HEK293T (cell line): Measurements from ENCODE around the gene TMSB4Y.

Source experiments
- ARNT ChIP-seq: fragments of 450-650 bp; IDR thresholded peaks from 2 replicates; pipeline ENCODE4 v1.6.1; 2017; ENCODE audit warnings: mild to moderate bottlenecking
- ELF4 ChIP-seq: fragments of 450-650 bp; IDR thresholded peaks from 2 replicates; pipeline ENCODE4 v1.6.1; 2017; ENCODE audit warnings: antibody characterized with exemption
- FOXA1 ChIP-seq: fragments of 450-650 bp; IDR thresholded peaks from 2 replicates; pipeline ENCODE4 v1.6.1; 2016; ENCODE audit warnings: mild to moderate bottlenecking
- FOXK2 ChIP-seq: fragments of 450-650 bp; IDR thresholded peaks from 2 replicates; pipeline ENCODE4 v1.6.1; 2016; ENCODE audit warnings: mild to moderate bottlenecking
- FOXM1 ChIP-seq: fragments of 450-650 bp; IDR thresholded peaks from 2 replicates; pipeline ENCODE4 v1.6.1; 2017; ENCODE audit warnings: mild to moderate bottlenecking, borderline replicate concordance
- L3MBTL2 ChIP-seq: fragments of 450-650 bp; conservative IDR thresholded peaks from 2 replicates; pipeline ENCODE4 v1.6.1; 2016; ENCODE audit warnings: mild to moderate bottlenecking
- LEF1 ChIP-seq: fragments of 450-650 bp; IDR thresholded peaks from 2 replicates; pipeline ENCODE4 v1.6.1; 2017; ENCODE audit warnings: mild to moderate bottlenecking, borderline replicate concordance
- NFRKB ChIP-seq: fragments of 450-650 bp; IDR thresholded peaks from 2 replicates; pipeline ENCODE4 v1.6.1; 2016; ENCODE audit warnings: mild to moderate bottlenecking, moderate library complexity
- PKNOX1 ChIP-seq: fragments of 450-650 bp; IDR thresholded peaks from 2 replicates; pipeline ENCODE4 v1.6.1; 2016
- SP1 ChIP-seq: fragments of 450-650 bp; IDR thresholded peaks from 2 replicates; pipeline ENCODE4 v1.6.1; 2017
- SUZ12 ChIP-seq: fragments of 450-650 bp; IDR thresholded peaks from 2 replicates; pipeline ENCODE4 v1.6.1; 2016; ENCODE audit warnings: mild to moderate bottlenecking
- TARDBP ChIP-seq: fragments of 450-650 bp; IDR thresholded peaks from 2 replicates; pipeline ENCODE4 v1.6.1; 2016

GRCh38 chrY:13738618-13739017 is 34.9 kb downstream of the TMSB4Y start:
- TF ChIP-seq FOXM1 (no peak), PKNOX1 (no peak), SP1 (no peak), TARDBP (no peak), ELF4 (no peak), L3MBTL2 (no peak), LEF1 (no peak), FOXK2 (no peak), FOXA1 (no peak), SUZ12 (no peak), ARNT (no peak), NFRKB (no peak)
